ENCODE measurements around the gene WNT2. TPM values are rescaled to one million over a fixed set of nuclear protein-coding genes. Genes with fewer than 3 reads are reported as not detected.

WNT2 gene
- total RNA-seq, 5 donors from 2014 or later (not counting 1 experiment from before 2014, with no cell fraction given) = not detected

DNA sequence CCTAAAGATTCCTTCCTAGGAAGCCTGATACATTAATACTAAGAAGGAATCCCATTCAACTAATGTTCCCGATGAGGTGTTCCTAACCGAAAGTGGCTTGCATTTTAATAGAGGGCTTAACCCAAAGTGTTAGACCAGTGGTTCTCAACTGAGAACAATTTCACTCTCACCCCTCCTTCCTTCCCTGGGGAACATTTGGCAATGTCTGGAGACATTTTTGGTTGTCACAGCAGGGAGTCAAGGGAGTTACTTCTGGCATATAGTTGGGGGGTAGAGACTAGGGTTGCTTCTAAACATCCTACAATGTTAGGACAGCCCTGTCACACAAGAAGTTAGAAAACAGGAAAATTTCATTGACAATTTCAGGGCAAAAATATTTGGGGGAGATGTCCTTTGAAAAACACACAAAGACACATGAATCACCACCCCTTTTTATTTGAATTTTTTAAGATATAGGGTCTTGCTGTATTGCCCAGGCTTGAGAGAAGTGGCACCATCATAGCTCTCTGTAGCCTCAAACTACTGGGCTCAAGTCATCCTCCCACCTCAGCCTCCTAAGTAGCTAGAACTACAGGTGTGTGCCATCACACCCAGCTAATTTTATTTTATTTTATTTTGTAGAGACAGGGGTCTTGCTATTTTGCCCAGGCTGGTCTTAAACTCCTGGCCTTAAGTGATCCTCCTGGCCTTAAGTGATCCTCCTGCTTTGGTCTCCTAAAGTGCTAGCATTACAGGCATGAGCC lies 50.7 kb downstream of the WNT2 start:
- no peak for ATAC-seq (replicated peaks in 1 of 4)
- no peaks in the 10 kb centered on the region for H3K27me3 ChIP-seq (replicated peaks in 1 of 2; ENCODE audit: control insufficient read depth in 2 of 2, extremely low read depth in 1 of 2, insufficient read depth in 2 of 2, low read length in 1 of 2)
- Mint-ChIP-seq H3K9me3 (peaks cover 0 to 3% (median 0%) of the 10 kb centered on the region in 3 donors), H3K4me3 (no peak overlapping the region), H3K4me1 (no peaks in the 10 kb centered on the region), H3K27me3 (peaks cover 6 to 21% of the 10 kb centered on the region in 2 donors), H3K36me3 (no peaks in the 10 kb centered on the region), H3K27ac (no peak overlapping the region)
- DNase-seq = no peak
- H3K27ac ChIP-seq (ENCODE audit: low read length) = no peak overlapping the region
- H3K4me3 ChIP-seq (ENCODE audit: control insufficient read depth in 1 of 2, extremely low read depth in 1 of 2, low read length in 1 of 2) = no peak overlapping the region
- H3K4me1 ChIP-seq (ENCODE audit: control insufficient read depth in 1 of 2, extremely low read depth in 1 of 2, insufficient read depth in 2 of 2, low read length in 2 of 2) = no peaks in the 10 kb centered on the region
- ChIA-PET POLR2A (no interaction called here), CTCF (no interaction called here)
- no peaks in the 10 kb centered on the region for H3K36me3 ChIP-seq (ENCODE audit: control insufficient read depth in 2 of 2, extremely low read depth in 1 of 2, insufficient read depth in 1 of 2, low read length in 1 of 2)
- H3K9me3 ChIP-seq = no peaks in the 10 kb centered on the region
- 100% methylated on average over 1 of the region's 2 CpGs for WGBS (ENCODE audit: insufficient coverage)

DNA sequence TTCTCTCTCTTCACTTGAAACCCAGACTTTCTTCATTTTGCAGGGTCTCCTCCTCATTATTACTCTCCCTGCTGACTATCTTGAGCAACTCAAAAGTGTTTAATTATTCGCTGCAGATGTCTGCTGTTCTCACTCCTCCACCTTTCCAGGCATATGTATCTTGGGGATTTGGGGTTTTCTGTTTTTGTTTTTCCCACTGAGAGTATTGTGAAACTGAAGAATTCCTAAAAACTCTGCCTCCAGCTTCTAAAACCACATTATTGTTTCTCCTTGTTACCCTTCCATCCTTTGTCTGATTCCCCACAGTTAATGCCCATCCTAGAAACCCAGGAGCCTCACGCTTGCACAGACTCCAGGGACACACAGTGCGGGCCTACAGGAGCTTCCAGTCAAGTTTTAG lies 51.3 kb downstream of the WNT2 start:
- Histone ChIP-seq H3K4me3 (ENCODE audit: control insufficient read depth in 1 of 2, extremely low read depth in 1 of 2, low read length in 1 of 2) (no peak overlapping the region), H3K9me3 (no peaks in the 10 kb centered on the region), H3K4me1 (ENCODE audit: control insufficient read depth in 1 of 2, extremely low read depth in 1 of 2, insufficient read depth in 2 of 2, low read length in 2 of 2) (no peaks in the 10 kb centered on the region), H3K27me3 (replicated peaks in 1 of 2; ENCODE audit: control insufficient read depth in 2 of 2, extremely low read depth in 1 of 2, insufficient read depth in 2 of 2, low read length in 1 of 2) (no peaks in the 10 kb centered on the region), H3K27ac (ENCODE audit: low read length) (no peak overlapping the region), H3K36me3 (ENCODE audit: control insufficient read depth in 2 of 2, extremely low read depth in 1 of 2, insufficient read depth in 1 of 2, low read length in 1 of 2) (no peaks in the 10 kb centered on the region)
- H3K36me3 Mint-ChIP-seq = no peaks in the 10 kb centered on the region
- H3K27ac Mint-ChIP-seq = no peak overlapping the region
- ChIA-PET POLR2A (no interaction called here), CTCF (no interaction called here)
- peaks cover 0 to 3% (median 0%) of the 10 kb centered on the region in 3 donors for H3K9me3 Mint-ChIP-seq
- no peaks in the 10 kb centered on the region for H3K4me1 Mint-ChIP-seq
- H3K4me3 Mint-ChIP-seq = no peak overlapping the region
- ATAC-seq (replicated peaks in 1 of 4) (no peak), DNase-seq (no peak)
- peaks cover 6 to 21% of the 10 kb centered on the region in 2 donors for H3K27me3 Mint-ChIP-seq
- WGBS (ENCODE audit: insufficient coverage) = no CpG with 5 or more reads among the region's 3 CpGs

DNA sequence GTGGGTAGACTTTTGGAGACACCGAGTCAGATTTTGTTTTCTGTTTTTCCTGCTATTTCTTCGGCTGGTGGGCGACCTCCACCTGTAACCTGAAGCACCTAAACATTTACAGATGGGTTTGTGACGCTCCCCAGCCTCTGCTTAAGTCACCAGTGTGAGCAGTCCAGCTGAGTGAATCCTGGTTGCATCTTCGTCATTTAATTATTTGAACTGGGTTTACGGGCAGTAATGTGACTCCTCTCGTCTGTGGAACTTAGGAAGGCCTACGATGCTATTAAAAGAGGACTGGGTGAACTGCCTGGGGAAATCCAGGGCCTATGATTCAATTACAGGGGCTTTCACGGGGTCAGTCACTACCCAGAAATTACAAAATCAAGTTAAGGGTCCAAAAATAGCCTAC lies 52.5 kb downstream of the WNT2 start:
- 54% methylated on average over 5 of the region's 9 CpGs for WGBS (ENCODE audit: insufficient coverage)
- H3K27me3 ChIP-seq (replicated peaks in 1 of 2; ENCODE audit: control insufficient read depth in 2 of 2, extremely low read depth in 1 of 2, insufficient read depth in 2 of 2, low read length in 1 of 2) = peaks cover 0 to 3% of the 10 kb centered on the region in 2 experiments
- H3K27ac Mint-ChIP-seq = no peak overlapping the region
- no peaks in the 10 kb centered on the region for H3K36me3 ChIP-seq (ENCODE audit: control insufficient read depth in 2 of 2, extremely low read depth in 1 of 2, insufficient read depth in 1 of 2, low read length in 1 of 2)
- H3K4me1 ChIP-seq (ENCODE audit: control insufficient read depth in 1 of 2, extremely low read depth in 1 of 2, insufficient read depth in 2 of 2, low read length in 2 of 2) = no peaks in the 10 kb centered on the region
- H3K36me3 Mint-ChIP-seq = no peaks in the 10 kb centered on the region
- POLR2A ChIA-PET = no interaction called here
- DNase-seq (no peak), ATAC-seq (replicated peaks in 1 of 4) (no peak)
- H3K4me1 Mint-ChIP-seq = no peaks in the 10 kb centered on the region
- peaks cover 6 to 21% of the 10 kb centered on the region in 2 donors for H3K27me3 Mint-ChIP-seq
- H3K4me3 ChIP-seq (ENCODE audit: control insufficient read depth in 1 of 2, extremely low read depth in 1 of 2, low read length in 1 of 2) = no peak overlapping the region
- H3K27ac ChIP-seq (ENCODE audit: low read length) = no peak overlapping the region
- H3K9me3 Mint-ChIP-seq = peaks cover 0 to 3% (median 0%) of the 10 kb centered on the region in 3 donors
- H3K9me3 ChIP-seq = no peaks in the 10 kb centered on the region
- CTCF ChIA-PET = interaction anchor here in 1 of 2 donors (0.7 kb wide), 1 partner anchor 18 kb away, joined by 3 read pairs; no protein-coding TSS in a partner anchor
- H3K4me3 Mint-ChIP-seq = no peak overlapping the region

DNA sequence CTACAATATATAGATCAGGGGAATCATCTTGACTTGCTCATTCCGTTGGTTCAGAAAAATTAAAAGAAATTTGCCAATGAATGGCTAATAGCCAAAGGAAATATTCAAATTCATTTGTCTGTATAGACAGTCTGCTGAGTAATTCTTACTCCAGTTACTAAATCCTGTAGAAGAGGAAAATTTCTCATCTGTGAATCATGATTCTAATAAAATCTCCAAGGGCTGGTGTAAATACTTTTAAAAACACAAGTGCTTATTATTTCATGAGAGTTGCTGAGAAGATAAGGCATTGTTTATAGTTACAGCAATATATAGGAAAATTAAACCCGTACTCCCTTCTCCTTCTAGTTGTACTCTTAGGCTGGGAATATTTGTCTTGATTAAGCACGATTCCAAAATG lies 53.0 kb downstream of the WNT2 start:
- no peaks in the 10 kb centered on the region for H3K9me3 ChIP-seq
- Mint-ChIP-seq H3K27ac (no peak overlapping the region), H3K9me3 (peaks cover 0 to 3% (median 0%) of the 10 kb centered on the region in 3 donors), H3K4me1 (no peaks in the 10 kb centered on the region), H3K4me3 (no peak overlapping the region), H3K36me3 (no peaks in the 10 kb centered on the region), H3K27me3 (peaks cover 6 to 17% of the 10 kb centered on the region in 2 donors)
- H3K27ac ChIP-seq (ENCODE audit: low read length) = no peak overlapping the region
- H3K4me1 ChIP-seq (ENCODE audit: control insufficient read depth in 1 of 2, extremely low read depth in 1 of 2, insufficient read depth in 2 of 2, low read length in 2 of 2) = no peaks in the 10 kb centered on the region
- ATAC-seq (replicated peaks in 1 of 4) (no peak), DNase-seq (no peak)
- H3K27me3 ChIP-seq (replicated peaks in 1 of 2; ENCODE audit: control insufficient read depth in 2 of 2, extremely low read depth in 1 of 2, insufficient read depth in 2 of 2, low read length in 1 of 2) = peaks cover 0 to 3% of the 10 kb centered on the region in 2 experiments
- CTCF ChIA-PET = interaction anchor here in 1 of 2 donors (0.7 kb wide), 1 partner anchor 18 kb away, joined by 3 read pairs; no protein-coding TSS in a partner anchor
- POLR2A ChIA-PET = no interaction called here
- WGBS (ENCODE audit: insufficient coverage) = 60% methylated on average over 1 of the region's 3 CpGs
- no peaks in the 10 kb centered on the region for H3K36me3 ChIP-seq (ENCODE audit: control insufficient read depth in 2 of 2, extremely low read depth in 1 of 2, insufficient read depth in 1 of 2, low read length in 1 of 2)
- no peak overlapping the region for H3K4me3 ChIP-seq (ENCODE audit: control insufficient read depth in 1 of 2, extremely low read depth in 1 of 2, low read length in 1 of 2)

DNA sequence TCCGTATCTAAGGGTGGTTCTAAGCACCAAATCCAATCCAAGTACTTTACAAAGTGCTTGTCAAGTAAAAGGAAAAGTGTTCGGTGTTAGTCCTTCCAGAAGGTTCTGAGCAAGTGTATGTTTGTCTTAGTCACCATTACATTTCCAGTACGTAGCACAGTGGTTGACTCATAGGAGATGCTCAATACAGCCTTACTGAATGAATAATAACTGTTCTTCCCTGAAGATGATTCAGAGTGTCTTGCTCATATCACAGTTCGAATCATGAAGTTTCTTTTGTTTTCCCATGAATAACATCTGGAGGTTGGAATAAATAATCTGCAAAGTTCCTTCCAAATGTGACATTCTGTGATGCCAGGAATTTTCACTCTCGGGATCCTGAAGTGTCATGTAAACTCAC lies 53.4 kb downstream of the WNT2 start:
- H3K27me3 Mint-ChIP-seq = peaks cover 6 to 15% of the 10 kb centered on the region in 2 donors
- no peak overlapping the region for H3K4me3 ChIP-seq (ENCODE audit: control insufficient read depth in 1 of 2, extremely low read depth in 1 of 2, low read length in 1 of 2)
- 50% methylated on average over 1 of the region's 5 CpGs for WGBS (ENCODE audit: insufficient coverage)
- no peak for DNase-seq
- ATAC-seq (replicated peaks in 1 of 4) = no peak
- H3K4me1 Mint-ChIP-seq = no peaks in the 10 kb centered on the region
- no peaks in the 10 kb centered on the region for H3K9me3 ChIP-seq
- CTCF ChIA-PET = no interaction called here
- H3K4me3 Mint-ChIP-seq = no peak overlapping the region
- peaks cover 0 to 3% of the 10 kb centered on the region in 2 experiments for H3K27me3 ChIP-seq (replicated peaks in 1 of 2; ENCODE audit: control insufficient read depth in 2 of 2, extremely low read depth in 1 of 2, insufficient read depth in 2 of 2, low read length in 1 of 2)
- H3K27ac ChIP-seq (ENCODE audit: low read length) = no peak overlapping the region
- H3K36me3 Mint-ChIP-seq = no peaks in the 10 kb centered on the region
- no peak overlapping the region for H3K27ac Mint-ChIP-seq
- H3K9me3 Mint-ChIP-seq = peaks cover 0 to 3% (median 0%) of the 10 kb centered on the region in 3 donors
- H3K4me1 ChIP-seq (ENCODE audit: control insufficient read depth in 1 of 2, extremely low read depth in 1 of 2, insufficient read depth in 2 of 2, low read length in 2 of 2) = no peaks in the 10 kb centered on the region
- POLR2A ChIA-PET = no interaction called here
- no peaks in the 10 kb centered on the region for H3K36me3 ChIP-seq (ENCODE audit: control insufficient read depth in 2 of 2, extremely low read depth in 1 of 2, insufficient read depth in 1 of 2, low read length in 1 of 2)

DNA sequence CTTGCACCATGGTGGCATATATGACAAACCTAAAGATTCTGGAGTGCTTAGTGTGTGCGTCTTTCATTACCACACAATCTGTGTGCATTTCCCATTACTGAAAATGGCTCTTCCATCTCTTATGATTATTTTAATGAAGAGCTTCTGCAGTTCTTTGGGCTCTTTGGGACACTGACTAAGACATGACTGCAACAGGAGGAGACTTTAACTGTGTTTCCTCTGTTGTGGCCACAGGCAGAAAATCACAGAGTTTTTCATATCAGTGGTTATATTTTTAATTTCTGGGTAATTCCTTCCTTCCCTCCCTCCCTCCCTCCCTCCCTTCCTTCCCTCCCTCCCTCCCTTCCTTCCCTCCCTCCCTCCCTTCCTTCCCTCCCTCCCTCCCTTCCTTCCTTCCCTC lies 58.1 kb downstream of the WNT2 start:
- Mint-ChIP-seq H3K4me1 (no peaks in the 10 kb centered on the region), H3K27me3 (peaks cover 0 to 4% of the 10 kb centered on the region in 2 donors), H3K36me3 (no peaks in the 10 kb centered on the region), H3K4me3 (no peak overlapping the region), H3K9me3 (no peaks in the 10 kb centered on the region), H3K27ac (no peak overlapping the region)
- H3K4me1 ChIP-seq (ENCODE audit: control insufficient read depth in 1 of 2, extremely low read depth in 1 of 2, insufficient read depth in 2 of 2, low read length in 2 of 2) = no peaks in the 10 kb centered on the region
- no peak overlapping the region for H3K4me3 ChIP-seq (ENCODE audit: control insufficient read depth in 1 of 2, extremely low read depth in 1 of 2, low read length in 1 of 2)
- H3K36me3 ChIP-seq (ENCODE audit: control insufficient read depth in 2 of 2, extremely low read depth in 1 of 2, insufficient read depth in 1 of 2, low read length in 1 of 2) = no peaks in the 10 kb centered on the region
- no peak overlapping the region for H3K27ac ChIP-seq (ENCODE audit: low read length)
- ChIA-PET POLR2A (no interaction called here), CTCF (no interaction called here)
- ATAC-seq (replicated peaks in 1 of 4) (no peak), DNase-seq (no peak)
- H3K9me3 ChIP-seq = no peaks in the 10 kb centered on the region
- no CpG with 5 or more reads among the region's 1 CpG for WGBS (ENCODE audit: insufficient coverage)
- H3K27me3 ChIP-seq (replicated peaks in 1 of 2; ENCODE audit: control insufficient read depth in 2 of 2, extremely low read depth in 1 of 2, insufficient read depth in 2 of 2, low read length in 1 of 2) = peaks cover 0 to 3% of the 10 kb centered on the region in 2 experiments

Measured in T-cell (primary cell).